Cortex of kidney (tissue), 1 donor: ENCODE results near the gene GFAP.

Source experiments
- DNase-seq: peaks from one replicate; lab custom pipeline; 2025; lab: John Stamatoyannopoulos, UW

Gene GFAP

GRCh38 chr17:44862278-44862914 lies 52.9 kb downstream of the GFAP start:
- no peak for DNase-seq

- DNase-seq = no peak
Measured at GRCh38 chr17:44859701-44860100, 55.6 kb downstream of the GFAP start.

- no peak for DNase-seq
Measured at GRCh38 chr17:44854192-44854591, 61.1 kb downstream of the GFAP start.
